HUES6 (cell line): ENCODE results near the gene DIP2A.

Experiments
- H3K27ac ChIP-seq: 2 replicates; pipeline ENCODE4 v1.7.0; 2013; ENCODE audit warnings: low read depth, mild to moderate bottlenecking, low read length, inconsistent platforms
- H3K27me3 ChIP-seq: 2 replicates; pipeline ENCODE4 v1.6.1; 2013; ENCODE audit warnings: low read length; ENCODE audit not compliant: control insufficient read depth, insufficient read depth
- H3K36me3 ChIP-seq: 2 replicates; pipeline ENCODE4 v1.6.1; 2013; ENCODE audit warnings: low read length; ENCODE audit not compliant: control insufficient read depth, insufficient read depth
- H3K4me1 ChIP-seq: 2 replicates; pipeline ENCODE4 v1.6.1; 2013; ENCODE audit warnings: low read length; ENCODE audit not compliant: control insufficient read depth, insufficient read depth
- H3K4me3 ChIP-seq: 2 replicates; pipeline ENCODE4 v1.5.1; 2013; ENCODE audit warnings: low read depth, low read length
- H3K9ac ChIP-seq: one replicate; pipeline ENCODE4 v1.6.1; 2013; ENCODE audit warnings: mild to moderate bottlenecking, low read length
- H3K9me3 ChIP-seq: 2 replicates; pipeline ENCODE4 v1.6.1; 2013; ENCODE audit warnings: low read depth, low read length; ENCODE audit not compliant: control insufficient read depth, insufficient read depth

The DIP2A gene

GRCh38 chr21:46465651-46466050 lies 7.0 kb downstream of the DIP2A start:
- H3K36me3 ChIP-seq, result peaks cover 29% of the 10 kb centered on the region
- no peak overlapping the region for H3K4me3 ChIP-seq
- no peak overlapping the region for H3K27ac ChIP-seq
- no peaks in the 10 kb centered on the region for H3K9me3 ChIP-seq
- no peaks in the 10 kb centered on the region for H3K27me3 ChIP-seq
- H3K9ac ChIP-seq, result no peak overlapping the region
- H3K4me1 ChIP-seq, result no peaks in the 10 kb centered on the region

- H3K4me1 ChIP-seq, result no peaks in the 10 kb centered on the region
- H3K27ac ChIP-seq, result no peak overlapping the region
- H3K9ac ChIP-seq, result no peak overlapping the region
- no peaks in the 10 kb centered on the region for H3K27me3 ChIP-seq
- H3K9me3 ChIP-seq, result no peaks in the 10 kb centered on the region
- peaks cover 21% of the 10 kb centered on the region for H3K36me3 ChIP-seq
- H3K4me3 ChIP-seq, result no peak overlapping the region
These were observed 9.6 kb downstream of the DIP2A start for GRCh38 chr21:46468108-46468774.

- no peak overlapping the region for H3K27ac ChIP-seq
- H3K9ac ChIP-seq, result no peak overlapping the region
- no peaks in the 10 kb centered on the region for H3K27me3 ChIP-seq
- no peaks in the 10 kb centered on the region for H3K9me3 ChIP-seq
- no peak overlapping the region for H3K4me3 ChIP-seq
- peaks cover 17% of the 10 kb centered on the region for H3K36me3 ChIP-seq
- no peaks in the 10 kb centered on the region for H3K4me1 ChIP-seq
These were observed 10.6 kb downstream of the DIP2A start for GRCh38 chr21:46469275-46469674.

GRCh38 chr21:46471514-46471913 lies 12.8 kb downstream of the DIP2A start:
- no peak overlapping the region for H3K9ac ChIP-seq
- no peak overlapping the region for H3K27ac ChIP-seq
- no peaks in the 10 kb centered on the region for H3K27me3 ChIP-seq
- peaks cover 14% of the 10 kb centered on the region for H3K36me3 ChIP-seq
- H3K4me3 ChIP-seq, result no peak overlapping the region
- no peaks in the 10 kb centered on the region for H3K9me3 ChIP-seq
- H3K4me1 ChIP-seq, result no peaks in the 10 kb centered on the region

GRCh38 chr21:46472246-46472645 lies 13.6 kb downstream of the DIP2A start:
- H3K27me3 ChIP-seq, result no peaks in the 10 kb centered on the region
- no peaks in the 10 kb centered on the region for H3K4me1 ChIP-seq
- H3K4me3 ChIP-seq, result no peak overlapping the region
- H3K36me3 ChIP-seq, result peaks cover 14% of the 10 kb centered on the region
- peak overlapping the region; percentile 19 for H3K9ac ChIP-seq
- no peak overlapping the region for H3K27ac ChIP-seq
- no peaks in the 10 kb centered on the region for H3K9me3 ChIP-seq

- Histone ChIP-seq H3K9me3 (no peaks in the 10 kb centered on the region), H3K4me3 (no peak overlapping the region), H3K9ac (no peak overlapping the region), H3K27ac (no peak overlapping the region), H3K27me3 (no peaks in the 10 kb centered on the region), H3K4me1 (no peaks in the 10 kb centered on the region), H3K36me3 (peaks cover 8% of the 10 kb centered on the region)
These were observed 15.7 kb downstream of the DIP2A start for GRCh38 chr21:46474382-46474781.

- Histone ChIP-seq H3K36me3 (peaks cover 4% of the 10 kb centered on the region; the same call in 1 of the 2 replicates), H3K9ac (no peak overlapping the region), H3K27me3 (no peaks in the 10 kb centered on the region), H3K27ac (no peak overlapping the region), H3K4me3 (no peak overlapping the region), H3K4me1 (no peaks in the 10 kb centered on the region), H3K9me3 (no peaks in the 10 kb centered on the region)
These were observed 16.6 kb downstream of the DIP2A start for GRCh38 chr21:46475296-46475695.

- Histone ChIP-seq H3K27me3 (no peaks in the 10 kb centered on the region), H3K9me3 (no peaks in the 10 kb centered on the region), H3K27ac (no peak overlapping the region), H3K9ac (no peak overlapping the region), H3K4me1 (no peaks in the 10 kb centered on the region), H3K4me3 (no peak overlapping the region), H3K36me3 (peaks cover 4% of the 10 kb centered on the region; the same call in 1 of the 2 replicates)
These were observed 19.1 kb downstream of the DIP2A start for GRCh38 chr21:46477765-46478164.

- no peak overlapping the region for H3K4me3 ChIP-seq
- peaks cover 4% of the 10 kb centered on the region; the same call in 1 of the 2 replicates for H3K36me3 ChIP-seq
- H3K9me3 ChIP-seq, result no peaks in the 10 kb centered on the region
- no peak overlapping the region for H3K27ac ChIP-seq
- no peaks in the 10 kb centered on the region for H3K4me1 ChIP-seq
- no peak overlapping the region for H3K9ac ChIP-seq
- H3K27me3 ChIP-seq, result no peaks in the 10 kb centered on the region
These were observed 20.2 kb downstream of the DIP2A start for GRCh38 chr21:46478910-46479309.

- Histone ChIP-seq H3K4me3 (no peak overlapping the region), H3K4me1 (no peaks in the 10 kb centered on the region), H3K36me3 (no peaks in the 10 kb centered on the region), H3K9me3 (no peaks in the 10 kb centered on the region), H3K27me3 (no peaks in the 10 kb centered on the region), H3K27ac (no peak overlapping the region), H3K9ac (no peak overlapping the region)
These were observed 21.8 kb downstream of the DIP2A start for GRCh38 chr21:46480466-46480865.

- no peaks in the 10 kb centered on the region for H3K27me3 ChIP-seq
- no peaks in the 10 kb centered on the region for H3K9me3 ChIP-seq
- H3K36me3 ChIP-seq, result peaks cover 7% of the 10 kb centered on the region
- H3K4me1 ChIP-seq, result no peaks in the 10 kb centered on the region
- H3K27ac ChIP-seq, result no peak overlapping the region
- H3K4me3 ChIP-seq, result no peak overlapping the region
- no peak overlapping the region for H3K9ac ChIP-seq
These were observed 23.6 kb downstream of the DIP2A start for GRCh38 chr21:46482225-46482845.
